ENCODE measurements around the gene APOA4.

DNA sequence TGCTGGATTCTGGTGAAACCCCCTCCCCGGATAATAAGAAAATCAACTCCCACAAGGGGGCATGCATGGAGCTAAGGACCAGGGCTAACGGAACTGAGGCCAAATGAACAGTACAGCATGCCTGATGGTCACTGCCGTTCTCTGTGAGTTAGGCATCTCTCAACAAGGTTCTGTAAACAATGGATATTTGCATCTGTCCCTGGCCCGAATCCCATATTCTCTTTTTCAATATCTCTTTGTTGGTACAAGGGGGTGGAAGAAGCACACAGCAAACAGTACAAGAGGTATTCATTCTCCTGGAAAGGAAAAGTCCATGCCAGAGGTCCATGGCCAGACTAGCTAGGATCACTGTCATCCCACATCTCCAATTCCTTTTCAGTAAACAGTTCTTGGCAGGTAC, 46.5 kb upstream of the APOA4 start:
- TF ChIP-seq CTCF (IDR thresholded peaks at IDR 0.05; ENCODE audit: extremely low read depth in 1 of 2, insufficient read depth in 1 of 2, low read depth in 1 of 2, low read length in 2 of 2): no peak
- no peak for TF ChIP-seq POLR2A (IDR thresholded peaks at IDR 0.05; ENCODE audit: low read depth, low read length)
- TF ChIP-seq FOS (IDR thresholded peaks at IDR 0.05; ENCODE audit: borderline replicate concordance, insufficient read depth, low read length): no peak
